LNCAP (cell line): ENCODE data around the gene DOCK4.
A peak's percentile ranks its signal among the peaks of the same experiment; 100 is the strongest.

Experiments
- TF ChIP-seq, protein P1 (sequence below): fragments of 450-650 bp; IDR thresholded peaks from 2 replicates; pipeline ENCODE4 v1.5.1; 2017; ENCODE audit warnings: mild to moderate bottlenecking

Gene DOCK4

DNA sequence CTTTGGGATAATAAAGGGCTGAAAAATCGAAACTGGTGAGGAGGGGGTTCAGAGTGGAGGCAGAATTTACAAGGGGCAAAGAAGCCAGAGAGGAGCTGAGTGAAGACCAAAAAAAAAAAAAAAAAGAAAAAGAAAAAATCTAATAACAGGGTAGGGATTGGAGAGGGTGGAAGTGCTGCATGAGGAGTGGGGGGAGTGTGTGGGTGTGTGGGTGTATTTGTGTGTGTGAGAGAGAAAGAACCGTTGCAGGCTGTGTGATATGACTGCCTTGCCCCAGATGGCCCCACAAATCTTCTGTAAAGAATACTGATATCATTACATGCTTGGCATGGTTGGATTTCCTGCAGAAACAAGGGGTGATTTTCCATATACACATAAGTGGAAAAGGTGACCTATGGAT, 436.1 kb downstream of the DOCK4 start:
- TF ChIP-seq, protein P1, sequence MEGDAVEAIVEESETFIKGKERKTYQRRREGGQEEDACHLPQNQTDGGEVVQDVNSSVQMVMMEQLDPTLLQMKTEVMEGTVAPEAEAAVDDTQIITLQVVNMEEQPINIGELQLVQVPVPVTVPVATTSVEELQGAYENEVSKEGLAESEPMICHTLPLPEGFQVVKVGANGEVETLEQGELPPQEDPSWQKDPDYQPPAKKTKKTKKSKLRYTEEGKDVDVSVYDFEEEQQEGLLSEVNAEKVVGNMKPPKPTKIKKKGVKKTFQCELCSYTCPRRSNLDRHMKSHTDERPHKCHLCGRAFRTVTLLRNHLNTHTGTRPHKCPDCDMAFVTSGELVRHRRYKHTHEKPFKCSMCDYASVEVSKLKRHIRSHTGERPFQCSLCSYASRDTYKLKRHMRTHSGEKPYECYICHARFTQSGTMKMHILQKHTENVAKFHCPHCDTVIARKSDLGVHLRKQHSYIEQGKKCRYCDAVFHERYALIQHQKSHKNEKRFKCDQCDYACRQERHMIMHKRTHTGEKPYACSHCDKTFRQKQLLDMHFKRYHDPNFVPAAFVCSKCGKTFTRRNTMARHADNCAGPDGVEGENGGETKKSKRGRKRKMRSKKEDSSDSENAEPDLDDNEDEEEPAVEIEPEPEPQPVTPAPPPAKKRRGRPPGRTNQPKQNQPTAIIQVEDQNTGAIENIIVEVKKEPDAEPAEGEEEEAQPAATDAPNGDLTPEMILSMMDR, result no peak

DNA sequence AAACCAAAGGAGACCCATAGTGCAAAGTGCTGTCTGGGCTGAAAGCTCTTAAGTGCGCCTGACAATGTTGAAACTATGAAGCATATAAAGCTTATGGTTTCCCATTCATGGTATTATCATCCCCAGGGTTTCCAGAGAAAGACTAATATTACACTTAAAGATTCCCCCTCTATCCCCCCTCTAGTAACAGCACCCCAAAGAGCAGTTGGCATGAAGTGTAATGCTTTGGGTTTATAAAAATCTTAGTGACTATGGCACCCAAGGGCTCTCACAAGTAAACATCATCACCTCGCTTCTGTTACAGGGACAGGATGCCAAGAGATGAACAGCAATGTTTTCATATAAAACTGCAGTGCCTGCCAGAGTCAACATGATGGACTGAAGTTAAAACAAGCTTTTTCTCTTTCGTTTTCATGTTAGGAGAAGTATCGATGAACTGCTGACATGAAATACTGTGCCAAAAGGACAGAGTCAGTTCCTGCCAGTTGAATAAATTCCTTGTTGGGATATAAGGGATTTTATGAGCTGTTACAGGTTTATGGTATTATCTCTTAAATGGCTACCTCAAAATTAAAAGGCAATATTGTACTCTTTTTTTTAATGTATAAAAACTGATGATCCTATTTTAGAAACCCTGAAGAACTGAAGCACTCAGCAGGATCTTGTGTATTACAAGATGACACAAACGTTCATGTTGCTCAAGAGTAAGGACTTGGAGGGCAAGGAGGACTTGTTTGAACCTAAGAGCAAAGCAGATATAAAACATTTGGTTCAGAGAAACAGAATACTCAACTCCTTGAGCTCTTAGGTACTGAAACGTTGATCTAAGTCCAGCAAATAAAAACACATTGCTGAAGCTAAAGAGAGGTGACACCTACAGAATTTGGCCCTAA, 440.2 kb downstream of the DOCK4 start:
- TF ChIP-seq, protein P1, result no peak

DNA sequence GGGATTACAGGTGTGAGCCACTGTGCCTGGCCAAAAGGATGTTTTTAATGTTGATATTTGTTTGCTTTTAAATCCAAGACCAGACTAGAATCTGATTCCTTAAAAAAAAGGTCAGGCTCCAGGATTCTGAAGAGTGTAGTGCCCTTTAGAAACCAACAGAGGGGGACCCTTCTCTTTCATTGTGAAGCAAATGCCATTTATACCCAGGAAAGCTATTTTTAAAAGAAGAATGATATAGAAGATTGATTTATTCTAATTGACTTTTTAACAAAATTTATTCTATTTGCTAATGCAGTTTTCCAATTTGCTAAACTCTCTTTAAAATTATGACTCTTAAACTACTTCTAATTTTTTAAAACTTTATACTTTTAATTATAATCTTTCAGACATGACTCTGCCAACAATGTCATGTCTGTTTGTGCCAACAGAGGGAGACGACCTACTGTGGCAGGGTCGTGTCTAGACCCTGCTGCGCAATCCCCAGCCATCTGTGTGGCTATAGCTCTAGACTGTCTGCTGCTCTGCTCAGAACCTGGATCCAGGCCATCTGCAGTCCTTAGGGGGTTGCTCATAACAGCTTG, 442.9 kb downstream of the DOCK4 start:
- TF ChIP-seq, protein P1, result peak; percentile 74

DNA sequence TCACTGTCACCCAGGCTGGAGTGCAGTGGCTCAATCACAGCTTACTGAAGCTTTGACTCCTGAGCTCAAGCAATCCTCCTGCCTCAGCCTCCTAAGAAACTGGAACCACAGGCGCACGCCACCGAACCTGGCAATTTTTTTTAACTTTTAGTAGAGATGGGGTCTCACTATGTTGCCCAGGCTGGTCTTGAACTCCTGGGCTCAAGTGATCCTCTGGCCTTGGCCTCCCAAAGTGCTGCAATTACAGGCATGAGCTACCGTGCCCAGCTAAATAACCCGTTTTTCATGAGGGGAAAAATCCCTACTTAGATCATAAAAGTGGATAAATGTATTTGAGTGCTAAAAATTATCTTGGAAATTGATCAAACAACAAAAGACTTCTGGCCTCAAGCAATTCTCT, 443.4 kb downstream of the DOCK4 start:
- TF ChIP-seq, protein P1, result no peak

DNA sequence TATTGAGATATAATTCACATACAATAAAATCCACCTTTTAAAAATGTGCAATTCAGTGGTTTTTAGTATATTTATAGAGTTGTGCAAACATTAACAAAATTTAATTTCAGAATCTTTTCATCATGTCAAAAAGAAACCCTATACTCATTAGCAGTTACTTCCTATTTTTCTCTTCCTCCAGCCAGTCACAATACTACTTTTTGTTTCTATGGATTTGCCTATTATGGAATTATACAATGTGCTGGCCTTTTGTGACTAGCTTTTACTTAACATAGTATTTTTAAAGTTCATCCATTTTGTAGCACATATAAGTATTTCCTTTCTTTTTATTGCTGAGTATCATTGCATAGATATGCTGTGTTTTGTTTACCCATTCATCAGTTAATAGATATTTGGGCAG, 444.0 kb downstream of the DOCK4 start:
- TF ChIP-seq, protein P1, result no peak

DNA sequence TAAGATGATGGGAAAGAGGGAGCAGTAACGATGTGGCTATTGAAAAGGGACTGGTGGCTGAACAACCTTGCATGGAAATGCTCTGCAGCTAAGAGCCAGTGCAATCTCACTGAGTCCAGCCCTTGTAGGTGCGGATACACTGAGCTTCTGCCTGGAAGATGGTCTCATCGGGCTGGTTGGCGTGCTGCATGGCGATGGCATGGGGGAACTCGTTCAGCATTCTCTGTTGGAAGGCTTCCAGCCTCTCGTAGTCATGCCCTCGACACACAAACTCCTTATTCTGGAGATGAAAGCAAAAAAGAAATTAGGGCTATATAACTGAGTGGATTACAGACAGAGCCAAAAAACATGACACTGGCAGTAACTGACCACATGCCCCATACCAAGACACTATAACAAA, 446.2 kb downstream of the DOCK4 start:
- TF ChIP-seq, protein P1, result no peak

DNA sequence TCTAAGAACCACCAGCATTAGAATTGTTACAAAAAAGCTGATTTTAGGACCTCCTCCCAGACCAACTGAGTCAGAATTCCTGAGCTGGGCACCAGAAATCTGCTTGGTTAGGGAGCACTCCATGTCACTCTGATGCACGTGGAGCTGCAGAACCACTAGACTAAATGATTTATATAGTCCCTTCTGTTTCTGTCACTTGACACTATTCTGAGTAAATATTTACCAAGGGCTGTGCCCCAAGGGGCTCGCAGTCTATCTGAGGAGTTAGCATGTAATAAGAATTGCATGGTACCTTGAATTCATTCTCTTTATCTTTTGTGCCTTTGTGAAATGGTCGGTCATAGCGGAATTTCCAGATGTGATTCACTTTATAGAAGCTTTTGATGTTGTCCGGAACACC, 447.9 kb downstream of the DOCK4 start:
- TF ChIP-seq, protein P1, result no peak
